Stimulated activated naive CD4-positive, alpha-beta T cell treated with Interleukin-2 at 50 U/mL for 16 hours (primary cell): ENCODE measurements around the gene CLEC2D.
A peak's percentile ranks its signal among the peaks of the same experiment; 100 is the strongest.

Experiments
- DNase-seq: peaks from one replicate; lab custom pipeline; 2025; lab: John Stamatoyannopoulos, UW

Gene CLEC2D, protein sequence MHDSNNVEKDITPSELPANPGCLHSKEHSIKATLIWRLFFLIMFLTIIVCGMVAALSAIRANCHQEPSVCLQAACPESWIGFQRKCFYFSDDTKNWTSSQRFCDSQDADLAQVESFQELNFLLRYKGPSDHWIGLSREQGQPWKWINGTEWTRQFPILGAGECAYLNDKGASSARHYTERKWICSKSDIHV

GRCh38 chr12:9669534-9669933 is at the start of gene CLEC2D:
CLEC2D (plus strand) TSS chr12:9669713; CDS start chr12:9669735, 22 bp downstream.
- DNase-seq: no peak

DNA sequence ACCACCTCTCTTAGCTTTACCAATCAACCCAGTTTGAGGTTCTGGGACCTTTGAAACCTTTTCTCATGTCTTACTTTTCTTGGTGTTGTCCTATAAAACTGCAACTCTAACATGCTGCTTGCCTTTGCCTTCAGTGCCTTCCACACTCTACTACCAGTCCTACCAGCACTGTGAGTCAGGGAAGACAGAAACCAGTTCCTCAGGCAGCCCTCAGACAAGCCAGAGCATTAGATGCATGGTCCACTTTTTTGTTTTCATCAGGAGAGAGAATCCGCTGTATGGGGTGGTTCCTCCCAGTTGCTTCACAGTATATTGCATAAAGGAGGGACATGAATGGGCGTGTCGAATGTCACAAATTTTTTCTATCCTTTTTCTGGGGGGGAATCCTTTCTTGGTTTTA is 44.5 kb upstream of the CLEC2D start:
- DNase-seq: no peak

GRCh38 chr12:9626291-9626690 is 43.2 kb upstream of the CLEC2D start:
- no peak for DNase-seq

DNA sequence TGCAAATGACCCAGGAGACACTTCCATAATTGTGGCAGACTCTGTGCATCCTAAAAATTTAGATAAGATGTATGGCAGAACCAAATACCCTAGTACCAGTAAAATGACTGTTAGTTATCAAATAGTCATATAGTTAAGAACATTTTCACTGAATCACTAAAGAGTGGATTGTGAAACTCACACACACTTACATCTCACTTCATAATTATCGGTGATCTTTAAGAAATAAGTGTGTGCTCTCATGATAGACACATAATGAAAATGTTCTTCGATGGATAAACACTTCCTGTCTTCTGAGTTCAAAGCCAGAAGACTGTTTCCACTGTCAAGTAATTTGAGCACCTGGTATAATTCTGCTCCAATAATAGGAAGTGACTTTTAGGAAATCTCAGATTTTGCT is 42.7 kb upstream of the CLEC2D start:
- DNase-seq: no peak

DNA sequence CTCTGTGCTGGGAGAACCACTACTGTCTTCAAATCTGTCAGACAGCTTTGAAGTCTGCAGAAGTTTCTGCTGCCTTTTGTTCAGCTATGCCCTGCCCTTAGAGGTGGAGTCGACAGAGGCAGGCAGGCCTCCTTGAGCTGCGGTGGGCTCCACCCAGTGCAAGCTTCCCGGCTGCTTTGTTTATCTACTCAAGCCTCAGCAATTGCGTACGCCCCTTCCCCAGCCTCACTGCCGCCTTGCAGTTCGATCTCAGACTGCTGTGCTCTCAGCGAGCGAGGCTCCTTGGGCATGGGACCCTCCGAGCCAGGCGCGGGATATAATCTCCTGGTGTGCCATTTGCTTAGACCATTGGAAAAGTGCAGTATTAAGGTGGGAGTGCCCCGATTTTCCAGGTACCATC is 36.7 kb upstream of the CLEC2D start:
- DNase-seq: no peak

GRCh38 chr12:9634177-9634803 is 35.2 kb upstream of the CLEC2D start:
- DNase-seq: peak; percentile 67

GRCh38 chr12:9634969-9635754 is 34.4 kb upstream of the CLEC2D start:
- DNase-seq: no peak

- no peak for DNase-seq
These were observed 33.2 kb upstream of the CLEC2D start for GRCh38 chr12:9636150-9636850.

DNA sequence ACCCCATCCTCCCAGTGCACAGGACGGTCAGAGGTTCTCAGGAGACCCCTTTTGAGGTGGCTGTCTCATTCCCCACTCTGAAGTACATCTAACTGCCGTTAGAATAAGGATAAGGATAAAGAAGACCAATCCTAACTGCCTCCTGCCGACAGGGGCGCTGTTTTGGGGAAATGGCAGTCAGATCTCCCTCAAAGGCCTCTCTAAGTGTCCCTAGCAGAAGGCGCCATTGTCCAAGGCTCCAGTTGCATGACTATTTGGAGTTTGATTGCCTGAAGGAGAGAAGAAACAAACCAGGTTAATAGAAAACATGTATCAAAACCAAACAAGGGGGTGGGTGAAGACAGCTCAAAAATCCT is 32.7 kb upstream of the CLEC2D start:
- DNase-seq: no peak

- no peak for DNase-seq
These were observed 29.5 kb upstream of the CLEC2D start for GRCh38 chr12:9640024-9640423.

- DNase-seq: no peak
These were observed 26.8 kb upstream of the CLEC2D start for GRCh38 chr12:9642606-9643265.

GRCh38 chr12:9643266-9643660 is 26.2 kb upstream of the CLEC2D start:
- DNase-seq: no peak

DNA sequence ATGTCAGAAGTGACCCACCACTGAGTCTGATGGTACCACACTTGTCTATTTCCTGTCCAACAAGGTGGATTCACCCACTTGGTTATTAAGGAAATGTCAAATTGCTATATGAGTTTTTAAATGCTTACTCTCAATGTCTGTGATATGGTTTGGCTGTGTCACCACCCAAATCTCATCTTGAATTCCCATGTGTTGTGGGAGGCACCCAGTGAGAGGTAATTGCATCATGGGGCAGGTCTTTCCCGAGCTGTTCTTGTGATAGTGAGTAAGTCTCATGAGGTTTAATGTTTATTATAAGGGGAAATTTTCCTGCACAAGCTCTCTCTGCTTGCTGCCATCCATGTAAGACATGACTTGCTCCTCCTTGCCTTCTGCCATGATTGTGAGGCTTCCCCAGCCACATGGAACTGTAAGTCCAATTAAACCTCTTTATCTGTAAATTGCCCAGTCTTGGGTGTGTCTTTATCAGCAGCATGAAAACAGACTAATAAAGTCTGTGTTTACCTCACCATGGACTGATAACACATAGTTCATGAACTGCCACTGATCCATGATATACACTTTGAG is 24.4 kb upstream of the CLEC2D start:
- DNase-seq: peak; percentile 27

DNA sequence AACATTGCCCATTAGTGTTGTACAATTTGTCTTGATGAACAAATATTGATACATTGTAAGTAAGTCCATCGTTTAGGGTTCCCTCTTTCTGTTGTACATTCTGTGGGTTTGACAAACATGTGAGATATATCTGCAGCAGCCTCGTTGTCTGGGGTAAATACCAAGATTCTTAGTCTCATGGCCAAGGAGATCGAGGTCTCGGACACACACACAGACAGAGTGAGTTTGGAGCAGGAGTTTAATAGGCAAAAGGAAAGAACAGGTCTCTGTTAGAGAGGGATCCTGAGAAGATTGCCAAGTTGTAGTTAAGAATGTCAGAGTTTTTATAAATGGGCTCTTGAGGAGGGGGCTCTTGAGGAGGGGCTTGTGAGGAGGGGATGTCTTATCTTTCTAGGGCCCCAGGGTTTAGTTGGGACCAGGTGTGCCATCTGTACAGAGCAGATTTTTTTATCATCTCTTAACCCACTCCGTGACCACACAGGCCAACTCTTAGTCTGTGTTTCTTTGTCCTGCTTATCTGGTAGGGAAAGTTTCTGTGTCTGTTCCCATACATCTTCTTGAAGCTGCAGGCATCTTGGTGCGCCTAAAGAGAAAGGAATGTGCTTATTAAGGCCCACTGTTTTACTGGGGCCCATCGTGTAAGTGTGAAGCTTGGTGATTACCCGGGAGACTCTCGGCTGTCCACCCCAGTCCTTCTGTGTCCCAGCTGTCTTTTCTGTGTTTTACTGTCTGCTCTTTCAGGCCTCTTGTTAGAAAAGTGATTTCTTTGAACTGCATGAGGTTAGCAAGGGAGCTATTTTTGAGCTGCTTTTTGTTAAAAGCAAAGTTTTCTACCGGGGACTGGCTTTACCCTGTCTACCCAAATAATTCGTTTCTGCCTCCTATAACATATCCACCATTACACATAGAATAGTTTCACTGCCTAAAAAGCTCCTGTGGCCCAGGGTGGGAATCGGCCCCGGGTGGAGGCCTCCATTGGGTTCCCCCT is 22.4 kb upstream of the CLEC2D start:
- no peak for DNase-seq

GRCh38 chr12:9647825-9648700 is 21.4 kb upstream of the CLEC2D start:
- peak; percentile 95 for DNase-seq

- no peak for DNase-seq
These were observed 20.6 kb upstream of the CLEC2D start for GRCh38 chr12:9648701-9649531.

DNA sequence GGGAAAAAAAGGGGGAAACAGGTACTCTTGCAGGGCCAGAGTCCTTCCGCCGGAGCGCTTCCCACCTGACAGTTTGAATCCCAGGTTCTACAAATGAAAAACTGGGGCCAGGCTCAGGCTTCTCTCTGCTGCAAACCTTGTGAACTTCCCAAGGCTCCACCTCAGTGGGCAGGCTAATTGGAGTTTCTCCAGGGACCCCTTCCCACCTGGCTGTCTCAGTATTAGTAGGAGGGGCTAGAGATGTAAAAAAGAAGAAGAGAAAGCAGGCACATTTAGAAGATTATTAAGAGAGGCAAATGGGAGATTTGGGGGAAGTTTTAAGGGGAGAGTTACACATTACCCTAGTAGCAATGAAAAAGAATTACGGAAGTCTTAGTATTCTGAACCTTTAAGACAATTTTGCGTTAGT is 20.0 kb upstream of the CLEC2D start:
- DNase-seq: no peak

GRCh38 chr12:9650151-9650576 is 19.3 kb upstream of the CLEC2D start:
- DNase-seq: no peak

- peak; percentile 37 for DNase-seq
These were observed 18.2 kb upstream of the CLEC2D start for GRCh38 chr12:9651265-9651729.
